Measurements from ENCODE around the gene DERL2. TPM values are rescaled to one million over a fixed set of nuclear protein-coding genes. Genes with fewer than 3 reads are reported as not detected.

Gene DERL2
- total and polyA plus RNA-seq, 9 of the 15 experiments (the other 6 are each of a cell fraction or from before 2014, with no cell fraction given): 11.5 to 105 (median 30.7) TPM

- no peak for TF ChIP-seq MLLT1 (IDR thresholded peaks at IDR 0.05)
- TF ChIP-seq ILK (tag; IDR thresholded peaks at IDR 0.05; ENCODE audit: borderline replicate concordance, low read depth): no peak
- peak; percentile 94 for TF ChIP-seq SUPT5H (IDR thresholded peaks at IDR 0.05)
- TF ChIP-seq CXXC5 (CRISPR knock-in tag; IDR thresholded peaks at IDR 0.05): peak; percentile 85
- TF ChIP-seq TEAD2 (tag; IDR thresholded peaks at IDR 0.05): no peak
- TF ChIP-seq, protein P1, sequence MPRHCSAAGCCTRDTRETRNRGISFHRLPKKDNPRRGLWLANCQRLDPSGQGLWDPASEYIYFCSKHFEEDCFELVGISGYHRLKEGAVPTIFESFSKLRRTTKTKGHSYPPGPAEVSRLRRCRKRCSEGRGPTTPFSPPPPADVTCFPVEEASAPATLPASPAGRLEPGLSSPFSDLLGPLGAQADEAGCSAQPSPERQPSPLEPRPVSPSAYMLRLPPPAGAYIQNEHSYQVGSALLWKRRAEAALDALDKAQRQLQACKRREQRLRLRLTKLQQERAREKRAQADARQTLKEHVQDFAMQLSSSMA (CRISPR knock-in tag; IDR thresholded peaks at IDR 0.05): no peak
- TF ChIP-seq PCBP1 (IDR thresholded peaks at IDR 0.05; ENCODE audit: low read depth, low read length, poor library complexity, severe bottlenecking): no peak
These were observed 487 bp upstream of the DERL2 start, which contains the start of gene MIS12 (continued) for GRCh38 chr17:5486206-5487124.

GRCh38 chr17:5481451-5481850 is 4.5 kb downstream of the DERL2 start:
- peaks cover 23% of the 10 kb centered on the region for H3K79me2 ChIP-seq (ENCODE audit: control insufficient read depth, insufficient read depth, low read length)
- no peak overlapping the region for H3K4me3 ChIP-seq
- ChIA-PET CTCF (ENCODE audit: low intra/inter-chr PET ratio) (no interaction called here), POLR2A (no interaction called here)
- no peak overlapping the region for H3K4me2 ChIP-seq (ENCODE audit: insufficient read depth, low read length)
- H2AFZ ChIP-seq (ENCODE audit: low read depth, low read length): no peak overlapping the region
- 100% methylated on average over 2 of the region's 4 CpGs for WGBS (ENCODE audit: insufficient coverage, low coverage, missing lambda C conversion rate)
- no peak overlapping the region for H3K9ac ChIP-seq (ENCODE audit: insufficient read depth in 1 of 2, low read depth in 2 of 2, low read length in 2 of 2)
- no peaks in the 10 kb centered on the region for H3K27me3 ChIP-seq (ENCODE audit: control insufficient read depth in 2 of 2, insufficient read depth in 2 of 2, low read length in 2 of 2)
- H3K4me1 ChIP-seq (replicated peaks in 1 of 2; ENCODE audit: control insufficient read depth in 2 of 2, insufficient read depth in 2 of 2, low read length in 2 of 2): peaks cover 1 to 8% of the 10 kb centered on the region in 2 experiments; a peak in 2 of 5 replicates
- H4K20me1 ChIP-seq (replicated peaks; ENCODE audit: control insufficient read depth, insufficient read depth, low read length): no peaks in the 10 kb centered on the region; the same call in 1 of the 2 replicates
- no peaks in the 10 kb centered on the region for H3K9me1 ChIP-seq (ENCODE audit: control insufficient read depth, insufficient read depth, low read length)
- no peaks in the 10 kb centered on the region for H3K9me3 ChIP-seq (replicated peaks; ENCODE audit: control insufficient read depth, insufficient read depth, low read depth, low read length)
- DNase-seq (ENCODE audit: extremely low read depth in 1 of 4, low spot score in 3 of 4) (no peak), ATAC-seq (no peak), FAIRE-seq (no peak)
- H3K27ac ChIP-seq (ENCODE audit: extremely low read depth, low read depth, low read length): no peak overlapping the region
- BruUV-seq (replicated peaks): no TSS peak
- intact Hi-C loops (cut with micrococcal nuclease) (no loop called here), in situ Hi-C loops (cut with MboI) (no loop called here)
- H3K36me3 ChIP-seq (ENCODE audit: control insufficient read depth, insufficient read depth, low read length): peaks cover 80% of the 10 kb centered on the region
- TF ChIP-seq PRPF4 (IDR thresholded peaks at IDR 0.05; ENCODE audit: insufficient read depth, low read depth, low read length, poor library complexity, severe bottlenecking) (no peak), TSC22D4 (tag; IDR thresholded peaks at IDR 0.05) (no peak), ZFPM2 (CRISPR knock-in tag; IDR thresholded peaks at IDR 0.05) (no peak), RAD51 (IDR thresholded peaks at IDR 0.05; ENCODE audit: borderline replicate concordance, low read depth) (no peak)
